HG03460 (cell line): ENCODE results near the gene HERPUD1.
A peak's percentile ranks its signal among the peaks of the same experiment; 100 is the strongest.
"Not testable (repeated sequence)": the region's sequence is repeated elsewhere in the genome, so short reads cannot be mapped to it uniquely, and the experiment has no call there.

Experiments used
- ATAC-seq: cut with Tn5 transposase; IDR thresholded peaks from one replicate; pipeline ENCODE4 v1.9.1; 2021; ENCODE audit not compliant: unreplicated experiment

Gene HERPUD1

DNA sequence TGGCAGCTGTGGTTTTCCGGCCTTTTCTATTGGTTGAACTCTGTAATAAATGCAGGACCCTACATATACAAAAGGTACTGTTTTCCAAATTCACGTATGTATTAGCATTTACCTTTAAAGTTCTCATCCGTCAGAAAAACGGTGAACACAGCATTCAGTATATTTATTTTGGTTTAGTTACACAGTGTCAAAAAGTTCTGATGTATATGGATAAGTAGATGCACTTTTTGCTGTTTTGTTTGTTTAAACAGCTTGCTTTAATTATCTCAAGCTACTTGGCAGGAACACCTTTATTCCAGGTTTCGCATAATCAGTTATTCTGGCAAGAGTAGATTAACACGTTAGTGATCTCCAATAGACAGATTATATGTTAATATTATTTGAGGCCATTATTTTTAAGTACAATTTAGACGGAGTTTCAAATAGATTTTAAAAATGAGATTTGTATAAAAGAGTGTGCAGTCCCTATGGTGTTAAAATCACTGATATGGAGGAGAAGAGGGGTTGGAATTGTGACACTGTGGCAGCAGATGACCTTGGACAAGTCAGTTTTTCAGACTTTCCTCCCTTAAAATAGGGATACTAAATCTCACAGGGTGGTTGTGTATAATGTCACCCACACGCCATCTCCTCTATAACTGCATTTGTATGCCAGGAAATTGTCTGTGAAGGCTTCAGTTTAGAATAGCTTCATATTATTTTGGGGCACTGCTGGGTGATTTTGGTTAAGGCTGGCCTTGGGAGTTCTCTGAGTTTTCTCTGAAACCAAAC is 2.1 kb downstream of the HERPUD1 start:
- no peak for ATAC-seq

DNA sequence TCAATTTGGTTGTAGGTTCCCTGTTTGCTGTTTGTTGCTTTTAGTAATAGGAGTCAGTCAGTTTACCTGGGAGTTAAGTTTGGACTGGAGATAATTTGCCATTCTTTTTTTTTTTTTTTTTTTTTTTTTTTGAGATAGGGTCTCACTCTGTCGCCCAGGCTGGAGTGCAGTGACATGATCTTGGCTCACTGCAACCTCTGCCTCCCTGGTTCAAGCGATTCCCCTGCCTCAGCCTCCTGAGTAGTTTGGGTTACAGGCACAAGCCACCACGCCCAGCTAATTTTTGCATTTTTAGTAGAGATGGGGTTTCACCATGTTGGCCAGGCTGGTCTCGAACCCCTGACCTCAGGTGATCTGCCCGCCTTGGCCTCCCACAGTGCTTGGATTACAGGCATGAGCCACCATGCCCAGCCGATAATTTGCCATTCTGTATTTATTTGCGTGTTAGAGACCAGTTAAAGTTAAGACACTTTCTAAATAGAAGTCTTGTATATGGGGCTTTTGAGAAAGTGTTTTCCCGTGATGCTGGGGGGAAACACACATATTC is 2.7 kb downstream of the HERPUD1 start:
- ATAC-seq: not testable (repeated sequence)

- no peak for ATAC-seq
Observed at GRCh38 chr16:56935201-56935600, 3.3 kb downstream of the HERPUD1 start.

DNA sequence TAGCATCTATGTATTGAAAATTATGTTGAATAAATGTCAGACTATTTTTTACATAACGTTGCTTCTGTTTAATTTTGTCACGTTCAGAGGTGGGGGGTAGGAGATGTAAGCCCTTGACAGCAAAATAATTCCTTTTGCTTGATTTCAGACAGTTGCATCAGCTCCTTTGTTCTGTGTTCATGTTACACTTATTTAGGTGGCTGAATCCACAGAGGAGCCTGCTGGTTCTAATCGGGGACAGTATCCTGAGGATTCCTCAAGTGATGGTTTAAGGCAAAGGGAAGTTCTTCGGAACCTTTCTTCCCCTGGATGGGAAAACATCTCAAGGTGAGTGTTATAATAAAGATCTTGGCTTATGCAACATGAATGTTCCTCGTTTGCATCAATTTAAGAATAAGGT is 4.5 kb downstream of the HERPUD1 start:
- ATAC-seq: no peak

DNA sequence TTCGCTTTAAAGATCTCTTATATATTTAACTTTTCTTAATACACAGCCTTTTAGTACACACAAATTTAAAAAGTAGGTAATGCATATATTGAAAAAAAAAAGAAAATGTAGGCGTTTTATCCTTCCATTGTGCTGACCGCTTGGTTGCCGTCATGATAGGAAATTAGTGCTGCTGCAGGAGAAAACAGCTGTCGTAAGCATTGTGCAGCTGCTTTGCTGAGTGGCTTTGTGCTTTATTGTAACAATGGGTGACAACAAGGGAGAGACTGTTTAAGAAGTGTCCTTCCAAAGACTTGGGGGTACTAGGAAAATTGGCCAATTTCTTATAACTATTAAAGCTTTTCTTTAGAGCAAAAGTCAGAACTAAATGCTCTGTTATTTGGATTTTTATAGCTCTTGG is 5.0 kb downstream of the HERPUD1 start:
- ATAC-seq: no peak

GRCh38 chr16:56938664-56939513 is 6.9 kb downstream of the HERPUD1 start:
- ATAC-seq: no peak

- no peak for ATAC-seq
Observed at GRCh38 chr16:56939801-56940200, 7.9 kb downstream of the HERPUD1 start.

DNA sequence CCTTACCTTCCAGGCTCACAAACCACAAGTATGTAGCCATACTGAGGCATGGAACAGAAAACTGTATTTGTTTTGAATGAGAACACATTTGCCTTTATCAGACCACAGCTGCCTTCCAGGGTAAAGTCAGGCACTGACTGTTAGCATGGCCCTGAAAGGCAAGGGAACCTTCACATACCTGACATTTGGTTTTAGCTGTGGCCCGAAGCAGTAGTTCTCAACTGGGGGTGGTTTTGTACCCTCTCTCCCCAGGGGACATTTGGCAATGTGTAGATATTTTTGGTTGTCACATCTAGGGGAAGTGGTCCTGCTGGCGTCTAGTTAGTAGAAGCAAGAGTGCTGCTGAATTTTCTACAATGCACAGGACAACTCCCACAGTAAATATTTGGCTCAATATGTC is 9.2 kb downstream of the HERPUD1 start:
- no peak for ATAC-seq

DNA sequence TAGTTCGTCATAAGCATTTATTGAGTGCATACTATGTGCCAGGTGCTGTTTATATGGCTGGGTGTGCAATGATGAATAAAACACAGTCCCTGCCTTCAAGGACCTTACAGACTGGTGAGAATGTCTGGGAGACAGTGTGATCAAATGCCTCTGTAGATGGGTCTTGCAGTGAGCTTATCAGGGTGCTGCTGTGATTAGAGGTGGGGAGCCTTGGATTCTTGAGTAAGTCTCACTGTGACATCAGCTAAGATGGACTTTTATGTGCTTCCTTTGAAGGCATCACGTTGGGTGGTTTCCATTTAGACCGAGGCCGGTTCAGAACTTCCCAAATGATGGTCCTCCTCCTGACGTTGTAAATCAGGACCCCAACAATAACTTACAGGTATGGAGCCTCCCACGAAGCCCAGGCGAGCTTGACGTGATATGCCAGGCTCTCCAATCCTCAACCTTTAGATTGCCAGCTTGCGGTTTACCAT is 10.0 kb downstream of the HERPUD1 start:
- no peak for ATAC-seq

GRCh38 chr16:56943761-56944375 is 11.9 kb downstream of the HERPUD1 start:
- ATAC-seq: no peak

DNA sequence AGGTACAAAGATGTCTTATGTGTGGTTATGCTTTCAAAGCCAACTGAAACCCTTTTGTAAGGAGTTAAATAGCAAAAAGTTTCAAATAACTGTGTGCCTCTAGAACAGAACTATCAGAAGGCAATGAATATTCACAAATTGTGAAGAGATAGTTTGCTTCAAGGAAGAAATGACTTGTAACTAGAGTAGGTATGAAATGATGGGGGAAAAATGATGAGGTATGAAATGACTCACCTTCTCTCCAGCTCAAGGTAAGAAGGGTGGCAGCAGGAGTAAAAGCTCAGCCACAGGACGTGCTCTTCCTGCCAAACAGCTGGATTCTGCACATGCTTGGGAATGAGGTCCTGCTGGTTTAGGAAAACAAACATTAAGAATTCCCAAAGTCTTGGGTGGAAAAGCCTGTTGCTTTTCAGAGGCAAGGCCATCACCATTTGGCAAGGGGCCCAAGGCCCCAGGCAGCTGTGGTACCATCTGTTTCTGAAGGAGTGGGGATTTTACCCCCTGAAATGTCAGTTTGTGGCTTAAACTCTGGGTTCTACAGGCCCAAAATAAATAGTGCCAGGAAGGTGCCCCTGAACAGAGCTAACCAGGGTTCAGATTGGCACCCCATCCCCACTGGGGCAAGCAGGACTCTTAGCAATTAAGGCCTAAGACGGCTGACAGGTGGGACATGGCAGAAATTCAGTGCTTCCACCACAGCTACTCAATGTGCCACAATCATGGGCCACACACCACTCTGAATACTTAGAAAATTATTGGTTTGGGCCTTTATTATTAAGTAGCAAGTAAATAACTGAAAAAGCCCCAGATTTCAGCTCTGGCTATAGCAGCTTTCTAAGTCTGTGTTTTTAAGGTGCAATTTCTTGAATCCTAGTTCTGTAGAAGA is 13.3 kb downstream of the HERPUD1 start:
- ATAC-seq: peak; percentile 30

GRCh38 chr16:56945847-56946527 is 14.0 kb downstream of the HERPUD1 start:
- ATAC-seq: no peak

GRCh38 chr16:56946767-56947603 is 15.0 kb downstream of the HERPUD1 start:
- ATAC-seq: no peak

DNA sequence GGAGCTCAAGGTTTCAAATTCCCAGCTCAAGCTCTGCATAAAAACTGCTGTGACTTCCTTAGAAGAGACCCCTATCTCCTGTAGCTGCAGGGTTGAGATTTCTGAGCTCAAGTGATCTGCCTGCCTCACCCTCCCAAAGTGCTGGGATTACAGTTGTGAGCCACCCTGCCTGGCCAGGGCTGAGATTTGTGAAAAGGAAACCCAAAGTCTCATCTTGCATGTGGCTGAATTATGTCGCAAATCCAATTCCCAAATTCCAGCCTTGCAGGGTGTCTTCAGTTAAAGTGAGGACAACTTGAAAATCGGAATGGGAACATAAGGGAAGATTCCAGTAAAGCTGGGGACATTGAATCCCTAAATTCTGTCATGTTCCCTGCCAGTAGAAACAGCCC is 15.7 kb downstream of the HERPUD1 start:
- no peak for ATAC-seq

- no peak for ATAC-seq
Observed at GRCh38 chr16:56948234-56948633, 16.3 kb downstream of the HERPUD1 start.

- ATAC-seq: no peak
Observed at GRCh38 chr16:56950051-56950450, 18.1 kb downstream of the HERPUD1 start.

- no peak for ATAC-seq
Observed at GRCh38 chr16:56950455-56950854, 18.5 kb downstream of the HERPUD1 start.

DNA sequence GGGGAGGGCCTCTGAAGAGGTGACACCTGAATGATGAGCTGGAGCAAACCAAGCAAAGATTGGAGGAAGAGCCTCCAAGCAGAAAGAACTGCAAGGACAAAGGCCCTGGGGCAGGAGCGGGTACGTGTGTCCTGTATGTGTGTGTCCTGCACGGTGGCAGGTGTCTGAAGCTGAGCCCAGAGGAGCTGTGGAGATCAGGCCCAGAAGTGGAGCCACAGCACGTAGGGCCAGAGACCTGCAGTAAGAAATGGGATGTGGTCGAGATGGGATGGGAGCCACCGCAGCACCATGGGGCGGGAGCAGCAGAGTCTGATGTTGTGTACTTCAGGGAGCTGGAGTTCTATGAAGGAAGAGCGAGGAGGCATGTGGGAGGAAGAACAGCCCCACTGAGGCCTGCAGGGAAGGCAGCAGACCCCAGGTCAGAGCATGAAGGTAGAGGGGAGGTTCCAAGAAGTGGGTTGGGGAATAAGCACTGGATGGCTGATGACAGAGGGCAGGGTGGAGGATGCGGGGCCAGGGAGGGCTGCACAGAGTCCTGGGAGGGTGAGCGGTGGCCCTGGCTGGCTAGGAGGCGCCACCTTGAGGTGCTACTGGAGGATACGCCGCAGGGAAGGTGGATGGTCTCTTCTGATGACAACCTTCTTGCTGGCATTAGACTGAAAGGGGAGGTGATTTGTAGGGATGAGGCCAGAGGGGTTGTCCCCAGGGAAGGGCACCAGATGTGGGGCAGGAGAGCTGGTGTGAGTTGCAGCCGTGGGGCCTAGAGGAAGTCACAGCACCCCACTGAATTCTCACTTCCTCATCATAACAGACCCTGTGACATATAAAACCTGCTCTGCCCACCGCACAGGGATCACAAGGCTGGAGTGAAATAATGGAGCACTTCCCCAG is 19.2 kb downstream of the HERPUD1 start:
- peak; percentile 53 for ATAC-seq
